RWPE2 (cell line): ENCODE results near the gene HAL.
A peak's percentile ranks its signal among the peaks of the same experiment; 100 is the strongest.

Experiments
- ATAC-seq: fragments of 200-7000 bp; cut with Tn5 transposase; 3 replicates; pipeline ENCODE4 v1.9.1; 2021; ENCODE audit warnings: low read depth
- DNase-seq: peaks from one replicate; pipeline ENCODE4 v3.0.0-alpha.2; 2020; ENCODE audit warnings: low spot score
- H3K27ac ChIP-seq: fragments of 450-650 bp; 2 replicates; pipeline ENCODE4 v1.5.1; 2017; ENCODE audit warnings: mild to moderate bottlenecking; ENCODE audit not compliant: poor library complexity, severe bottlenecking
- H3K27me3 ChIP-seq: fragments of 250-450 bp; sonication (Bioruptor Pico); 2 replicates; pipeline ENCODE4 v1.5.1; 2021; ENCODE audit warnings: mild to moderate bottlenecking, moderate library complexity; ENCODE audit not compliant: insufficient read depth, poor library complexity, severe bottlenecking
- H3K36me3 ChIP-seq: fragments of 250-450 bp; sonication (Bioruptor Pico); 2 replicates; pipeline ENCODE4 v1.5.1; 2020; ENCODE audit warnings: low read depth, mild to moderate bottlenecking, moderate library complexity
- H3K4me1 ChIP-seq: fragments of 250-450 bp; sonication (Bioruptor Pico); 2 replicates; pipeline ENCODE4 v1.5.1; 2021; ENCODE audit warnings: mild to moderate bottlenecking, moderate library complexity; ENCODE audit not compliant: insufficient read depth, poor library complexity, severe bottlenecking
- H3K4me3 ChIP-seq: fragments of 250-450 bp; sonication (Bioruptor Pico); 2 replicates; pipeline ENCODE4 v1.5.1; 2021; ENCODE audit warnings: mild to moderate bottlenecking, moderate library complexity; ENCODE audit not compliant: severe bottlenecking
- H3K9me3 ChIP-seq: fragments of 250-450 bp; sonication (Bioruptor Pico); 2 replicates; pipeline ENCODE4 v1.5.1; 2021; ENCODE audit warnings: mild to moderate bottlenecking, moderate library complexity; ENCODE audit not compliant: severe bottlenecking
- TF ChIP-seq, protein P1 (sequence below): fragments of 450-650 bp; IDR thresholded peaks from one replicate; pipeline ENCODE4 v1.5.1; 2017; ENCODE audit warnings: mild to moderate bottlenecking, moderate library complexity; ENCODE audit not compliant: poor library complexity, severe bottlenecking

Gene HAL

DNA sequence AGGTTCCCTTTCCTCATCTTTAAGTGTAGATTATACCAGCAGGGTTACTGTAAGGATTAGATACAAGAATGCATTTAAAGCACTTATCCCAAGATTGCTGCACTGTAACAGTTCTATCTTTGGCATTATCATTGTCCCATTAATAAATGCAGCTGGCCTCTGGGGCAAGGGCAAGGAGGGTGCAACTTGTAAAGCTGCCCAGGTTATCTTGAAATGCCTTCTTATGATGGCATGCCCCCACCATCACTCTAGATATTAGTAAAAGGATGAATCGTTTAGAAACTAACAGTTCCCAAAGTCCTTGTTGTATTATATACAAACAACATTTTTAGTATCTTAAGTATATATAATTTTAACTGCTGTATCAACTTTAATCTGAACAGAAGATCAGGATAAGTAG is 32.4 kb upstream of the HAL start:
- ATAC-seq (no peak), DNase-seq (no peak)
- no peak overlapping the region for H3K27ac ChIP-seq
- peaks cover 1% of the 10 kb centered on the region for H3K4me1 ChIP-seq
- no peaks in the 10 kb centered on the region for H3K9me3 ChIP-seq
- H3K4me3 ChIP-seq, result no peak overlapping the region
- TF ChIP-seq, protein P1, sequence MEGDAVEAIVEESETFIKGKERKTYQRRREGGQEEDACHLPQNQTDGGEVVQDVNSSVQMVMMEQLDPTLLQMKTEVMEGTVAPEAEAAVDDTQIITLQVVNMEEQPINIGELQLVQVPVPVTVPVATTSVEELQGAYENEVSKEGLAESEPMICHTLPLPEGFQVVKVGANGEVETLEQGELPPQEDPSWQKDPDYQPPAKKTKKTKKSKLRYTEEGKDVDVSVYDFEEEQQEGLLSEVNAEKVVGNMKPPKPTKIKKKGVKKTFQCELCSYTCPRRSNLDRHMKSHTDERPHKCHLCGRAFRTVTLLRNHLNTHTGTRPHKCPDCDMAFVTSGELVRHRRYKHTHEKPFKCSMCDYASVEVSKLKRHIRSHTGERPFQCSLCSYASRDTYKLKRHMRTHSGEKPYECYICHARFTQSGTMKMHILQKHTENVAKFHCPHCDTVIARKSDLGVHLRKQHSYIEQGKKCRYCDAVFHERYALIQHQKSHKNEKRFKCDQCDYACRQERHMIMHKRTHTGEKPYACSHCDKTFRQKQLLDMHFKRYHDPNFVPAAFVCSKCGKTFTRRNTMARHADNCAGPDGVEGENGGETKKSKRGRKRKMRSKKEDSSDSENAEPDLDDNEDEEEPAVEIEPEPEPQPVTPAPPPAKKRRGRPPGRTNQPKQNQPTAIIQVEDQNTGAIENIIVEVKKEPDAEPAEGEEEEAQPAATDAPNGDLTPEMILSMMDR, result no peak
- H3K27me3 ChIP-seq, result no peaks in the 10 kb centered on the region
- H3K36me3 ChIP-seq, result peaks cover 47% of the 10 kb centered on the region

DNA sequence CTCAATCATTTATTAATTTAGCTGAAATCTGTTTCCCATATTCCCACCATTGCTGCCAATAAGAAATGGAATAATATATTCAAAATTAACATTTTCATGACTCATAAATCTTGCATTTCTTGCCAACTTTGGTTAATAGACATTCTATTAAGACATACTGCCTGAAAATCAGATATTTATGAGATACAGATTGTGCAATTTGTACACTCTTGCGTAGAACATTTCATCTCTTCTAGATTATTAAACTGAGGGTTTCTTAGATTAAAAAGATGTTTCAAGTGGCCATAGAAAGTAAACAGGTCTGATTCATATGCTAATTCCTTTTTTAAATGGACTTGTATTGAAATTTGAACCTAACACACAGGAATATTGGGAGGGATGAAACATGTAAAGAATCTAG is 30.2 kb upstream of the HAL start:
- Histone ChIP-seq H3K4me1 (no peaks in the 10 kb centered on the region), H3K27me3 (no peaks in the 10 kb centered on the region), H3K36me3 (peaks cover 65% of the 10 kb centered on the region), H3K27ac (no peak overlapping the region), H3K9me3 (no peaks in the 10 kb centered on the region), H3K4me3 (no peak overlapping the region)
- DNase-seq (no peak), ATAC-seq (no peak)
- TF ChIP-seq, protein P1, result no peak

DNA sequence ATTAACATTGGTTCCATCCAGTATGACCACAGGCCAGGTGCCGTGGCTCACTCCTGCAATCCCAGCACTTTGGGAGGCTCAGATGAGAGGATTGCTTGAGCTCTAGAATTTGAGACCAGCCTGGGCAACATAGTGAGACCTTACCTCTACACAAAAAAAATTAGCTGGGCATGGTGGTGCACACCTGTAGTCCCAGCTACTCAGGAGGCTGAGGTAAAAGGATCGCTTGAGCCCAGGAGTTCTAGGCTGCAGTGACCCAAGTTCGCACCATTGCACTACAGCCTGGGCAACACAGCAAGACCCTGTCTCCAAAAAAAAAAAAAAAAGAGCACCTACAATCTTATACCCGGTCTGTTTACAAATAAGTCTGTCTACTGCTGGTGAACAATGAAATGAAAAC is 29.4 kb upstream of the HAL start:
- H3K9me3 ChIP-seq, result no peaks in the 10 kb centered on the region
- no peaks in the 10 kb centered on the region for H3K27me3 ChIP-seq
- H3K4me3 ChIP-seq, result no peak overlapping the region
- ATAC-seq (no peak), DNase-seq (no peak)
- peaks cover 74% of the 10 kb centered on the region for H3K36me3 ChIP-seq
- no peaks in the 10 kb centered on the region for H3K4me1 ChIP-seq
- H3K27ac ChIP-seq, result no peak overlapping the region
- TF ChIP-seq, protein P1, result no peak

DNA sequence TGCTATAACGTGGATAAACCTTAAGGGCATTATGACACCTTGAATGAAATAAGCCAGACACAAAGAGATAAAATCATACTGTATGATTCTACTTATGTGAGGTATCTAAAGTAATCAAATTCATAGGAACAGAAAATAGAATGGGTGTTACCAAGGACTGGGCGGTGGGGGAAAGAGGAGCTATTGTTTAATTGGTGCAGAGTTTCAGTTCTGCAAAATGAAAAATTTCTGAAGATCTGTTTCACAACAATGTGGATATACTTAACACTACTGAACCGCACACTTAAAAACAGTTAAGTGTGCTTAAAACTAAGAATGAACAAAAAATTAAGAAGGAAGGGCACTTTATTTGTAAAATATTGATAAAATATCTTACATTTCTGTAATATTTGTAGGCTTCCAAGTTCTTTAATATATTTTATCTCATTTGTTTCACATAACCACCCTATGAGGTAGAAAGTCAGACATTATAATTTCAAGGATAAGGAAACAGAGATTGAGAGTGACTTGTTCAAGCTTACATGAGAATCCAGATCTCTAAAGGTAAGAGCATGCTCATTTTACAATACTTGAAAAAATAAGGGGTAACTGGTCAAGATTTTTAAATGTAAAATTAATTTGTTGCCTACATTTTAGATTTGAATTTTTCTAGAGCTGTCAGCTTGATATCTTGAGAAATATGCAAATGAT is 24.3 kb upstream of the HAL start:
- H3K9me3 ChIP-seq, result no peaks in the 10 kb centered on the region
- H3K4me1 ChIP-seq, result no peaks in the 10 kb centered on the region
- DNase-seq (no peak), ATAC-seq (no peak)
- no peak overlapping the region for H3K4me3 ChIP-seq
- no peaks in the 10 kb centered on the region for H3K27me3 ChIP-seq
- H3K36me3 ChIP-seq, result peaks cover 84% of the 10 kb centered on the region
- no peak overlapping the region for H3K27ac ChIP-seq
- TF ChIP-seq, protein P1, result no peak

DNA sequence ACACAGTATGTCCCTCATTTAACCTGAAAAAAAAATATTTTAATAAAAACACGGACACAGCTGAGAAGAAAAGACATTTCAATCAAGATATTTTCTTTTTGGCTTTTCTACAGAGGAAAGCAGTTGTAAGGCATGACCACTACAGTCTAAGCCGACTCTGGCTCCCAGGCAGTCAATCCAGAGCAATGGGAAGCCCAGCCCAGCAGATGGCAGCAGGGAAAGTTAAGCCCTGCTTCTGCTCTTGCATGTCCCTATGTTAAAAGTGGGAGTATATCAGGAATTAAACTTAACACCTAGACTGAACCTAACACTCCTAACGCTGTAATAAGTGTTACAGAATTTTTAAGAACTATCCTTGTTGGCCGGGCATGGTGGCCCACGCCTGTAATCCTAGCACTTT is 19.5 kb upstream of the HAL start:
- no peaks in the 10 kb centered on the region for H3K27me3 ChIP-seq
- DNase-seq, result no peak
- H3K36me3 ChIP-seq, result peaks cover 96% of the 10 kb centered on the region
- ATAC-seq, result peak; percentile 69
- no peak overlapping the region for H3K4me3 ChIP-seq
- H3K4me1 ChIP-seq, result no peaks in the 10 kb centered on the region
- H3K9me3 ChIP-seq, result no peaks in the 10 kb centered on the region
- no peak overlapping the region for H3K27ac ChIP-seq
- TF ChIP-seq, protein P1, result peak; percentile 55
